Limb (tissue), 2 donors: ENCODE measurements around the gene PLIN4.

Source experiments
- DNase-seq, 2 donors: peaks; one replicate each; pipeline ENCODE4 v3.0.0-alpha.2; 2016; ENCODE audit errors: extremely low spot score in 2 of 2

Gene PLIN4

DNA sequence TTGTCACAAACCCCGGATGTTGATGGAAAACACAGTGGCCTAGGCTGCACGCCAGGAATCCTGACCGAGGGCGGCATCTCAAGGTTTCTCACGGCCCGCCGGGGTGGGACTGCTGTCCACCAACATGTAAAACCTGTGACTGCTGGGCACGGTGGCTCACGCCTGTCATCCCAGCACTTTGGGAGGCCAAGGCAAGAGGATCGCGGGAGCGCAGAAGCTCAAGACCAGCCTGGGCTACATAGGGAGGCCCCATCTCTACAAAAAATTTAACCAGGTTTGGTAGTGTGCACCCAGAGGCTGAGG lies 11.2 kb downstream of the PLIN4 start:
- no peak for DNase-seq

DNA sequence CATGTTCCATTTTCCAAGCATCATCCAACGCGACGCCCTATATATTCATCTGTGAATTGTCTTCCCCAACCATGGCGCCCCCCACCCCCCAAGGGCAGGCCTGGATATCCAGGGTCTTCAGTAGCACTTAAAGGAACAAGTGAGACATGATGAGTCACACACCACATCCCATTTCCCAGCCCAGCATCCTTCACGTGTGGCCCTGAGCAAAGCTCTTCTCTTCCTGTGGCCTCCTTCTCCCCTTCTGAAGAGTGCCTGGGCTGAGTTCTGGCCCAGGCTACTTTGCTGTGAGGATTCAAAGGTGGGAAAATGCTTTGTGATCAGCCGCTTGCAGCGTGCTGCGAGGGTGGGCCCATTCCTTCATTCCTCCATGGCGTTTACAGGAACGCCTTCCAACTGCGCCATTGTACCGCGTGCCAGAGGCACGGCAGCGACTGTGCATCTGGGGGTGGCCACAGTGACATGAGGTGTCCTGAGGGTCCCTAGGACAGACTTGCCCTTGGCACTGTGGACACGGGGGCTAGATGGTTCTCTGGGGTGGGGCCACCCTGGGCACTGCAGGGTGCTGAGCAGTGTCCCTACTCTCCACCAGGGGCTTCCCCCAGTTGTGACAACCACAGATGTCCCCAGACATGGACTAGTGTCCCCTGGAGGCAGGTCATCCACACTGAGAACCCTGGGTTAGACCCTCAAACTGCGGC lies 11.7 kb downstream of the PLIN4 start:
- no peak for DNase-seq

DNA sequence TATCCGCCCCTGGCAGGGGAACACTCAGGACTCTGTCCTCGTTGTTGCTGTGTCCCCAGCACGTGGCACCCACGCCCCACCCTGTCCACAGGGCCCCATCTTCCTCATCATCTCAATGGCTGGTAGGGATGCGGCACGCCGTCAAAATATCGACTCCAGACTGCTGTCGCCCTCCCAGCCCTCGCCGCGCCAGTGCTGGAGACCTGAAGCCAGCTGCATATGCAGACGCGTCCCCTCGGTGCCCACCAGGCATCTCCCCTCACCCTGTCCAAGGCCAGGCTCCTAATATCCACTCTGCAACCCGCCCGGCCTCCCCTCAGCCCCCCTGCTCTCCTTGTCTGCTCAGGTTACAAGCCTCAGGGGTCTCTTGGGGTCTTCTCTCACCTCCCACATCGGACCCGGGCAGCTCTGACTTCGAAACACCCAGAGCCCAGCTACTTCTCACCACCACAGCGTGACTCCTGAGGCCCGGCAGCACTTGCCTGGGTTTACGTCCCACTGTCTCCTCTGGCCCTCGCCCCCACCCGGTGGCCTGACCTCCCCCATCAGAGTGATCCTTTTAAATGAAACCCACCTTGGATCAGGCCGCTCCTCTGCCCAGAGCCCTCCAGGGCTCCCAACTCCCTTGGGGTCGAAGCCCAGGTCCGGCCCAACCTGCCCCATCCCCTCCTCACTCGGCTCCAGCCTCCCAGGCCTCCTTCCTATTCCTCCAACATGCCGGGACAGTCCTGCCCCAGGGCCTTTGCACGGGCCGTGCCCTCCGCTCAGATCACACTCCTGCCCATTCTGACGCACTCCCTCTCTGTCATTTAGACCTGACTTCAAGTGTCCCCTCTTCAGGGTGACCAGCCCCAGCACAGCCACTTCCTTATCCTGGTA lies 12.5 kb downstream of the PLIN4 start:
- DNase-seq: no peak

DNA sequence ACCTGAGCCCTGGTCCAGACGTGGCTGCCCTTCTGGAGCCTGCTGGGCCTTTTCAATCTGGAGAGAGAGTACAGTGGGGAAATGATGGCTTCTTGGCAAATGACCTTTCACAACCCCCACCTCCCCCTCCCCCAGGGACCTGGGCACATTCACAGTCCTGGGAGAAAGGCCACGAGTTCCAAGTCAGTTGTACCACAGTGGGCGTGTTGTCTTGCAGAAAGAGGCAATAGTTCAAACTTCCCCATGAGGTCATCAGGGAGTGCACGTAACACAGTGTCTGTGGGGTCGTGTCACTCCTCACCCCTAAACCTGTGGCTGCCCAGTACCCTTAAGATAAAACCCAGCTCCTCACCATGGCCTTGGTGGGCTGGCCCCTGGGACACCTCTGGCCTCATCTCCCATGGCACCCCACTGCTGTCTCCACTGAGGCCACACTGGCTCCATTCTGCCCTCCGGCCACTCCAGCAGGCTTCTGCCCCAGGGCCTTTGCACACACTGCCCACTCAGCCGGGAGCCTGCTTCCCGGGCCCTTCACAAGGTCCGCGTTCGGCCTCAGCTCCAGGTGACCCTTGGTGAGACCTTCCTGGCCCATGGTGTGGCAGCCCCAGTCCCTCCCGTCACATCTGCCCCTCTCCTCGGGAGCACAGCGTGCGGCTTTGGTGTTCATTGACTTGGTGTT lies 13.3 kb downstream of the PLIN4 start:
- DNase-seq: no peak

DNA sequence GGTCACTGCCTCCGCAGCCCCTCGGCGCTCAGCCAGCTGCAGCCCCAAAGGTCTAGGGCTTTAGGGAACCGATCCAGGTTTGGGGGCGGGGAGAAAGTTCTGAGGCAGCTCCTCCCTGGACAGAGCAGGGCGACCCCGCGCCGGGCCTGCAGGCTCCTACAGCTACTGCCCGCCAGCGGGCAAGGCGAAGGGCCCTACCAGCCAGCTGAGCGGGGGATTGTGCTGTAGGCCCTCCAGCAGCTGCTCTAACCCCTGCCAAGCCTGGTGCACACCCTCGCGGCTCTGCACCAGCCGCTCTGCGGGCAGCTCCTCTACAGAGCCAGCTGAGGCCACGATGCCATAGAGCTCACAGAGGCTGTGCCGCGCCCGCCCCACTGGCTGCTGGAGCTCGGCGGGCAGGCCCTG lies 14.0 kb downstream of the PLIN4 start:
- no peak for DNase-seq

DNA sequence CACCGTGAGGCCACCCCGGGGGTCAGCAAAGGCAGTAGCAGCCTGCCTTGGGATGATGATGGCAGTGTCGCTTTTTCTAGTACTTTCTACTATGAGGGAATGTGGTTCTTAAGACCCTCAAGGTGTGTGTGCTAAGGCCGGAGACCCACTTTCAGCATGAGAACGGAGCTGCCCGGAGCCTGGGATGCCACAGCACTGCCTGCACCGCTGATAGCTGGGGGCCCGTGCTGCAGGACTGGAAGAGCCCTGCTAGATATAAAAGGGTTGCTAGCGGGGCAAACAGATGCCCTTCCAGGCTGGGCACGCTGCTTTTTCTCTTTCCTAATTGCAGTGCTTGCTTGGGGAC lies 14.5 kb downstream of the PLIN4 start:
- DNase-seq: no peak

DNA sequence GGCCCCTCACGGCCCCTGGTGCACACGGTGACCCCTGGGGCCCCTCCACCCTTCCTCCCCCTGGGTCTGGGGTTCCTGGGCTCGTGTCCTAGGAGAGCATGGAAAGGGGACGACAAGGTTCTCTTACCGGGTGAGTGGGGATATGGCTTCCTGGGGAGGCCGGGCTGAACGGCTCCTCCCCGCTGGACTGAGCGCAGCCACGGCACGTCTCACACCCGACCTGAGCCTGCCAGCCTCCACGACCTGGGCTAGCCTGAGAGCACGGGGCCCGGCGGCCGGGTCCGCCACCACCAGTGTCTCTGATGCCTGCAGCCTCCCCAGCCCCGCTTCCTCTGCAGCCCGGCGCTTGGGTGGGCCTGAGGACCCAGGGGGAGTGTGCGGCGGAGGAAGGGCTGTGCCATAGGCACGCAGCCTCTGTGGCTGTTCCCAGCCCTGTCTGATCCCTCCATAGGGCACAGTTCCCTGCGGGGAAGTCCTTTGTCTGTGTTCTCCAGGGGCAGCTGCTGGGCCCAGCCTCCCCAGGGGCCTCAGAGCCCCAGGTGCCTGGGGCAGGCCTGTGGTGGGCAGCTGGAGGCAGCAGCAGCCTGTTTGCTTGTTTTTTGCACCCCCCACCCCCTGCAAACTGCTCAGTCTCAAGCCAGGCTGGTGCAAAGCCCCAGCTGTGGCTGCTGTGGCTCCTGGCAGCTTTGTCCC lies 15.0 kb downstream of the PLIN4 start:
- no peak for DNase-seq

DNA sequence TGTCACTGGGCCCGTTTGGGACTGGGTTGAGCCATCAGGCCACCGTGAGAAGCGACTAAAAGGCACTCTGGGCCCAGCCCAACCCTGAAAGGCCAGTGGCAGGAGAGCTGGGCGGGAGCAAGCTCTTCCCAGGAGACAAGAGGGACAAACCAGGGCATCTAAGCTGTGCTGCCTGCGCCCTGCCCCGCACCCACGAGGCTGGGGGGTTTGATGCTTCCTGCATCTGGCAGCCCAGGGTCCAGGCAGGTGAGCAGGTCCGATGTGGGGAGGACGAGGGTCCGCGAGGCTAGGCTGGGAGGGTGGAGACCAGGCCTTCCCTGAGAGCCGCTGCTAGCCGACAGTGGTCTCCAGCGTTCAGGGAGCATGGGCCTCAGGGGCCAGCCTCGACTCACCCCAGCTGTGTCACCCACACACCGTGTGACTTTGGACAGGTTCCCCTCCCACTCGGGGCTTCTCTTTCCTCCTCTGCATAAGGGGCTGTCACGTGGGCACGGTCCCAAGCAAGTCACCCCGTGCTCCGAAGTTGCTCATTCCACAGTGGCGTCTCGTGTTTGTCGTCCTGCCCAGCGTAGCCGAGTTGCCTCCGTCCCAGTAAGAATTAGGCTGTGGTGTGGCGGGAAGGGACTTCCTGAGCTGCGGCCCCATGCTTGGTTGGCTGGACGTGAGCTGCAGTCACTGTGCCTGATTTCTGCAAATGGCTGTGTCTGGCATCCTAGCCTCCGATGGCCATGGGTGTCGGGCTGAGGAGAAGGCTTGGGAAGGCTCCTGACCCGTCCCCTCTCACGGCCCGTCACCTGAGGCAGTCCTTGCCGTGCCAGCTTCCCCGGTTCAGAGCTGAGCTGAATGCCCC lies 15.8 kb downstream of the PLIN4 start:
- no peak for DNase-seq

DNA sequence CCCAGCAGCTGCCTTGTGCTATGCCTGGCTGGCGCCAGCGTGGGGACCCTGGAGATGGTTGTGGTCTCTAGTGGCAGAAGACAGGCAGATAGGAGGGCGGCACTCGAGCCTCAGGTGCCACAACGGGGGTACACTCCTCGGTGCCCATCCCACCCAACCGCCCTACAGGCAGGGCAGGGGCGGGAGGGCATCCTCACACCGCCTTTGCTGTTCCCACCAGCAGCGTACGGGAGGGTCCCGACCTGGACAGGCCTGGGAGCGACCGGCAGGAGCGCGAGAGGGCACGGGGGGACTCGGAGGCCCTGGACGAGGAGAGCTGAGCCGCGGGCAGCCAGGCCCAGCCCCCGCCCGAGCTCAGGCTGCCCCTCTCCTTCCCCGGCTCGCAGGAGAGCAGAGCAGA lies 16.6 kb downstream of the PLIN4 start:
- DNase-seq: no peak

DNA sequence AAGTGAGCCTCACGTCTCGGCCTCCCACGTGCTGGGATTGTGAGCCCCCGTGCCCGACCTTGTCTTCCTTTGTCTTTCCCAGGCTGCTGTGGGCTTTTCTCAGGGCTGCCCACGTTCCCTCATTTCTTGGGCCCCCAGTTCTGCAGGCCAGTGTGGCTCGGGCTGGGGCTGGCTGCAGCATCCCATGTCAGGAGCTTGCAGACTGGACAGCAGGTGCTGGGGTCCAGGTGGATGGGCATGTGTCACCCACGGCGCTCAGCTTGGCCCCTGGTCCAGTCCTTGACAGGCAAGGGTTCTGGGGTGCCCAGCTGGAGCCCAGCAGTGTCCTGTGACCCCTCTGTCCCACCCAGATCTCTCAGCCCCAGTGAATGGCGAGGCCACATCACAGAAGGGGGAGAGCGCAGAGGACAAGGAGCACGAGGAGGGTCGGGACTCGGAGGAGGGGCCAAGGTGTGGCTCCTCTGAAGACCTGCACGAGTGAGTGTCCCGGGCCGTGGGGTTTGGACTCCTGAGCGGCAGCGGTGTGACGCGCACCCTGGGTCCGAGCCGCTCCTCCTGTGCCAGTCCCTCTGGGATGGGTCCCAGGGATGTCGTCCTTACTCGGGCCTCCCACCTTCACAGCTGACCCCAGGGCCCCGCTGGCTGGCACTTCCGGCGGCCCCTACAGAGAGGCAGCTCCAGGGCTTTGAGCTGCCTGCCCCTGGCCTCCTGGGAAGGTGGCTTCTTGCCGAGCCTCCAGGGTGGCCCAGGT lies 17.3 kb downstream of the PLIN4 start:
- no peak for DNase-seq

DNA sequence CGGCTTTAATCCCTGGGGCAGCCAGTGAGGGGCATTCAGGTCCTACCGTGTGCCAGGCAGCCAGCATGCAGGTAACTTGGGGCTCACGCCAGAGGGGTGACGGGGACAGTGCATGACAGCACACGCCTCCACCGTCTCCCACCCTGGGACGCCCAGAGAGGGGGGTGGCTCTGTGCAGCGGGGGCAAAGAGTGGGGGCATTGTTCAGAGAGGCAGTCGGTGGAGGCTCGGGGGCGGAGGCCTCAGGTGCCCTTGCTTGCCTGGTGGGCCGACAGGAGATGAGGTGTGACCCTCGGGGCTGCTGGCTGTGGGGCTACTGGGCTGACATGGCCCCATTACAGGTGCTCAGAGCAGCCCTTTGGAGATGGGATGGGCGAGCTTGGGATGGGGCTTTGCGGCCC lies 18.4 kb downstream of the PLIN4 start:
- no peak for DNase-seq

DNA sequence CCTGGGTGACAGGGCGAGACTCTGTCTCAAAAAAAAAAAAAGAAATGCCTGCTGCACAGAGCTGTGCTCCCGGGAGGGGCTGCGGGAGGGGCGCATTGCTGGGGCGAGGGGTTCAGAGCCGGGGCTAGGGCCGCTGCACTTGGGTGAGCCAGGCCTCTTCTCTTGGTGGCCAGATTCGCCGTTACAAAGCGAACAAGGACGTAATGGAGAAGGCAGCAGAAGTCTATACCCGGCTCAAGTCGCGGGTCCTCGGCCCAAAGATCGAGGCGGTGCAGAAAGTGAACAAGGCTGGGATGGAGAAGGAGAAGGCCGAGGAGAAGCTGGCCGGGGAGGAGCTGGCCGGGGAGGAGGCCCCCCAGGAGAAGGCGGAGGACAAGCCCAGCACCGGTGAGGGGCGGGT lies 19.0 kb downstream of the PLIN4 start:
- no peak for DNase-seq

DNA sequence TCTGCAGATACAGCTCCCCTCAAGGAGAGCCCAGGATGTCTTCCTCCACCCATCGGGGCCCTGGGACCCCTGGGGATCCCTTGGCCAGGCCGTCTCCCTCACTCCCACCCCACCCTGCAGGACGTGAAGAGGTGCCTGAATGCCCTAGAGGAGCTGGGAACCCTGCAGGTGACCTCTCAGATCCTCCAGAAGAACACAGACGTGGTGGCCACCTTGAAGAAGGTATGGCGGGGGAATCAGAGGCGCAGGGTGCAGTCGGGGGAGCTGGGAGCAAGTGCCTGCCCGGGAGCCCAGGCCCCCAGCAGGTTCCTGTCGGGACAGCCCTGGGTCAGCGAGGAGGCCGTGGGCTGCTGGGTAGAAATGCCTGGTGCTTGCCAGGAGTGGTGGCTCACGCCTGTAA lies 19.6 kb downstream of the PLIN4 start:
- no peak for DNase-seq

DNA sequence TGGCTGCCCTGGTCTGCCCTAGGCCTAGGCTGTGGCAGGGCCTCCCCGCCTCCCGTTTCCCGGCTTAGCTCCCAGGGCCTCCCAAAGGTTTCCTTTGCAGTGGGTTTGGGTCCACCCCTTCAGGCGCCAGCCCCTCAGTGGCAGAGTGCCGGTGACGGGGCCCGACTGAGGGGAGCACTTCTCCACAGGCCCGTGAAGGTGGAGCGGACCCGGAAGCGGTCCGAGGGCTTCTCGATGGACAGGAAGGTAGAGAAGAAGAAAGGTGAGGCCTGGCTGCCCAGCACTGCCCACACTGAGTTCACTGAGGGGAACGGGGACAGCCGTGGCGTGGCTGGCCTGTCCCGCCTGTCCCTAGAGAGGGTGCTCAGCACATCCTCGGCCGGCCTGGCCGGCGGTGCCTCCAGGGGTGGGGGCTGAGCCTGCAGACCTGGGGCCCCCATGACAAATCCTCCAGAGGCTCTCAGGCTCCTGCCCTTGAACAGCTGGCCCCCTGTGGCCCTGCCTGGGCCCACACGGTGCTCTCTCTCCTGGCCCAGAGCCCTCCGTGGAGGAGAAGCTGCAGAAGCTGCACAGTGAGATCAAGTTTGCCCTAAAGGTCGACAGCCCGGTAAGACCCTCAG lies 20.4 kb downstream of the PLIN4 start:
- no peak for DNase-seq

DNA sequence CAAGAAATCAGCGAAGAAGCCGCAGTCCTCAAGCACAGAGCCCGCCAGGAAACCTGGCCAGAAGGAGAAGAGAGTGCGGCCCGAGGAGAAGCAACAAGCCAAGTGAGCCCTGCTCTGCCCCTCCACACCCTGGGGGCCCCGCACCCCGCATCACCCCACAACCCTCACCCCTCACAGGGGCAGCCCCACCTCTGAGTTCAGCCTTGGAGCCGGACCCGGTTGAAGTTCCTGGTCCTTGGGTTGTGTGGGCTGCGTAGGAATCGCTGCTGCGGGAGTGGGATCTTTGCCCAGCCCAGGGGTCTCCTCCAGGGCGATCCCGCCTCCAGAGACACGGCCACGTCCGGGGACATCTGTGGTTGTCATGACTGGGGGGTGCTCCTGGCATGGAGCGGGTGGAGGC lies 22.0 kb downstream of the PLIN4 start:
- no peak for DNase-seq

DNA sequence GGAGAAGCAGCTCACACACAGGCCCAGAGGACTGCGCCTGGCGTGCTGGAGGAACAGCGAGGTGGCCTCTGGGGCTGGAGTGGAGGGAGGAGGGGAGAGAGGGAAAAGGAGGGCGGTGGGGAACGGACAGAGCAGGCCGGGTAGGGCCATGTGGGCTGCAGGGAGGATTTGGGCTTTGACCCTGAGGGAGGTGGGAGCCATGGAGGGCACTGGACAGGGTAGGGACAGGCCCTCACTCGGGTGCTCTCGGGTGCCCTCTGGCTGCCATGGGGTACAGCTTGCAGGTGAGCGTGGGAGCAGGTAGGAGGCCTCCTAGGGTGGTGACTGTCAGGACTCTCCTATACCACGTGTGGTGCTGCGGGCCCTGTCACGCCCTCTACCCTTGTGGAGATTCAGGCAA lies 22.8 kb downstream of the PLIN4 start:
- DNase-seq: no peak

DNA sequence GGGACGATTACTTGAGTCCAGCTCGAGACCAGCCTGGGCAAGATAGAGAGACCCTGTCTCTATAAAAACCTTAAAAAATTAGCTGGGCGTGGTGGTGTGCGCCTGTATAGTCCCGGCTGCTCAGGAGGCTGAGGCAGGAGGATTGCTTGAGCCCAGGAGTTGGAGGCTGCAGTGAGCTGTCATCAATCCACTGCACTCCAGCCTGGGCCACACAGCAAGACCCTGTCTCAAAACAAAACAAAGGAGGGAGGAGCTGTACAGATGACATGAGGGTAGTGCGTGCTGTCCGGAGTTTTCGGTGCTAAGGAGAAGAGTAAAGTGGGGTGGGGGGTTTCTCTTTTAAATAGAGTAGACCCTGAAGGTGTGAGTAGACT lies 23.6 kb downstream of the PLIN4 start:
- DNase-seq: no peak

DNA sequence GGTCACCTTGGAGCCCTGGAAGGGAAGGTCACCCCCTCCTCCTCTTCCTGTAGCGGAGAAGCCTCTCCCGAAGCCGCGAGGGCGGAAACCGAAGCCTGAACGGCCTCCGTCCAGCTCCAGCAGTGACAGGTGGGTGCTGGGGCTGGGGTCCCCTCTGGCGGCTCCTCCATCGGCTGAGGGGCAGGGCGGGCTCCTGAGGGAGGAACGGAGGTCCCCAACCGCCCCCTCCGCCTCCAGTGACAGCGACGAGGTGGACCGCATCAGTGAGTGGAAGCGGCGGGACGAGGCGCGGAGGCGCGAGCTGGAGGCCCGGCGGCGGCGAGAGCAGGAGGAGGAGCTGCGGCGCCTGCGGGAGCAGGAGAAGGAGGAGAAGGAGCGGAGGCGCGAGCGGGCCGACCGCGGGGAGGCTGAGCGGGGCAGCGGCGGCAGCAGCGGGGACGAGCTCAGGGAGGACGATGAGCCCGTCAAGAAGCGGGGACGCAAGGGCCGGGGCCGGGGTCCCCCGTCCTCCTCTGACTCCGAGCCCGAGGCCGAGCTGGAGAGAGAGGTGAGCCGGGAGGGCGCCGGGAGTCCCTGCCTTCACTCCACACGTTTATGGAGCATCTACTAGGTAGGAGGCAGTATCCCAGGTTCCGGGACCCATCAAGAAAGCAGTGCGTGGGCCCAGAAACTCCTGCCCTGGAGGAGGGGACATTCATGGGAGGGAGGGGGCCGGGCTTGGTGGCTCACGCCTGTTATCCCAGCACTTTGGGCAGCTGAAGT lies 24.2 kb downstream of the PLIN4 start:
- no peak for DNase-seq
